ENCODE results near the gene UXS1.
"Not testable (repeated sequence)": the region's sequence is repeated elsewhere in the genome, so short reads cannot be mapped to it uniquely, and the experiment has no call there.

UXS1 gene

GRCh38 chr2:106159866-106160785 is 34.0 kb downstream of the UXS1 start:
- DNase-seq, result no peak

DNA sequence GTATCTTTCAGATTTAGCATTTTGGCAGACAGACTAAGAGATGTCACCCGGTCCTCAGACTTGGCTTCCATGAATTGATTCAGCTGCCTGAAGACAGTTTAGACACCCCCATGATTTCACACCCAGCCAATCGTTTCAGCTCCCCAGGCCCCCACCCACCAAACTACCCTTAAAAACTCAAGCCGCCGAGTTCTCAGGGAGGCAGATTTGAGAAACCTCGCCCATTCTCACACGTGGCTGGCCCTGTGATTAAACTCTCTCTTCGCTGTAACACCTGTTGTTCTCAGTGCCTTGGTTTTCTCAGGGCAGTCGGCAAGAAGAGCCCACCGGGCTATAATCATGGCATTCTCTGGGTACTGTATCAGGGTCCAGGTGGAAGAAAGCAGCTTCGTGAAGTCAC is 35.2 kb downstream of the UXS1 start:
- no peak for DNase-seq

DNA sequence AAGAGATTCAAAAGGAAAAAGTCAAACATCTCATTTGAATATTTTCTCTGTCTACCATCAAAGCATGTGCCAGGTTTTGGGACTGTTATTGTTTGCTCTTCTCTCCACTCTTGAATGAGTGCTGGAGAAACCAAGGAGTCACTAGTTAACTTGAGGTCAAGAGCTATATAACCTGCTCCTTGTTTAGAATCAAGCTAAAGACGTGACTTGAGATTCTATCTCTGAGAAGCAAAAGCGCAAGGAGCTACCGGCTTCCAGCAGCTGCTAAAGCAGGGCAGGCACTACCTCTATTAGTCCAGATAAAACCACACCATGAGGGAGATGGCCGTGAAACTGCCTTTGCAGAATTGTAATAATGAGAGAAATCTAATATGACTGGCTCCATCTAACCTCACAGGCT is 36.0 kb downstream of the UXS1 start:
- DNase-seq, result no peak

DNA sequence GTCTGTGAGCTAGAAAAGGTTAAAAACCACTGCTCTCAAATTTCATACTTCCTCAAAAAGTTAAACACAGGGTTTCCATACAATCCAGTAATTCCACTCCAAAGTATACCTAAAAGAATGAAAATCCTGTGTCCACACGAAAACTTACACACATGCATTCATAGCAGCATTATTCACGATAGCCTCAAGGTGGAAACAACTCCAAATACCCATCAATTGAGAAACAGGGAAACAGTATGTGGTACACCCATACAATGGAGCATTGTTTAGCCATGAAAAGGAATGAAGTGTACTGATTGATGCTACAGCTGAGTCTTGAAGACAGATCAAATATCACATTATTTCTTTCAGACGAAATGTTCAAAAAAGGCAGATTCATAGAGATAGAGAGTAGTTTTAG is 36.7 kb downstream of the UXS1 start:
- DNase-seq, result no peak

DNA sequence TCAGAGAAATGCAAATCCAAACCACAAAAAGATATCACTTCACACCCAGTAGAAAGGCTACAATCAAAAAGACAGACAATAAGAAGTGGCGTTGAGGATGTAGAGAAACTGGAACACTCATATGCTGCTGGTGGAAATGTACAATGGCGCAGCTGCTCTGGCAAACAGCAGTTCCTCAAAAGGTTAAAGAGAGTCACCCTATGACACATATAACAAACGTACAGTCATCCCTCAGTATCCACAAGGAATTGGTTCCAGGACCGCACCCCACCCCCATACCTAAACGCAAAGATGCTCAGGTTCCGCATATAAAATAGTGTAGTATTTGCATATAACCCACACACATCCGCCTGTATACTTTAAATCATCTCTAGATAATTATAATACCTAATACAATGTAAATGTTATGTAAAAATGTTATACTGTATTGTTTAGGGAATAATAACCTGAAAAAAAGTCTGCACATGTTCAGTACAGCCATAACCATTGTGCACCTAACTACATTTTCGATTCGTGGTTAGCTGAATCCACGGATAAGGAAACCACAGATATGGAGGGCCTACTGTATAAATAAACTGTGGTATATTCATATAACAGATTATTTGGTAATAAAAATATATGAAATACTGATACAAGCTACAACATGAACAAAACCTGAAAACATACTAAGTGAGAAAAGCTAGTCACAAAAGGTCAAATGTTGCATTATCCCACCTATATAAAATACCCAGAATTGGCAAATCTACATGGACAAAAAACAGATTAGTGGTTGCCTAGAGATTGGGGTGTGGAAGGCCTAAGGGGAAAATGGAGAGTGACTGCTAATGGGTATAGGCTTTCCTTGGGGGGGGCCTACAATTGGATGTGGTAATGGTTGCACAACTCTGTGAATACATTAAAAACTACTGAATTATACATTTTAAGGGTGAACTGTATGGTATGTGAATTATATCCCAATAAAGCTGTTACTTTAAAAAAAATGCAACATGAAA is 37.5 kb downstream of the UXS1 start:
- DNase-seq, result peak; percentile 20

DNA sequence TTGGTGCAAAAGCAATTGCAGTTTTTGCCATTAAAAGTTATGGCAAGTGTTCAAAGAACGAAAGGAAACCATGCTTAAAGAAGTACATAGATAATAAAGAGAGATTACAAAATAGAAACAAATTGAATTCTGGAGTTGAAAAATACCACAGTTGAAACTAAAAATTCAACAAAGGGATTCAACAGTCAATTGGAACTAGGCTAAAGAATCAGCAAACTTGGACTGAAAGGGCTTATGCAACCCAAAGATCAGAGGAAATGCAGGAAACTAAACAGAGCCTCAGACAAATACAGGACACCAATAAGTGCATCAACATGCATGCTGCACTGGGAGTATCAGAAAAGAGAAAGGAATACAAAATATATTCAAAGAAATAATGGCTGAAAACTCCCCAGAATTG is 40.3 kb downstream of the UXS1 start:
- no peak for DNase-seq

DNA sequence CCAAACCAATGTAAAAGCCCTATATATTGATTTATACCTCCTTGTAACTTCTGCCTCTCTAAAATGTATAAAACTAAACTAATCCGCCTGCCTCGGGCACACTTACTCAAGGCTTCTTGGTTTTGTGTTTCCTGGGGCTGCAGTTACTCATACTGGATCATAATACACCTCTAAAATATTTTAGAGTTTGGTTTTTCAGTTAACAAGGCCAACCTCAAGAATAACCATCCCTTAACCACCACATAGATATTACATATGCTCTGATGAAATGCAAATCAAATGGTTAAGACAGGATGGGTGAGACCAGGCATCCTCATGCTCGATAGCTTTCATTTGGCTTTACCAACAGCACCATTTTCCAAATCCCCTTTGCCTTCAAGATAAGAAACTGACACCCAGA is 46.4 kb downstream of the UXS1 start:
- no peak for DNase-seq

DNA sequence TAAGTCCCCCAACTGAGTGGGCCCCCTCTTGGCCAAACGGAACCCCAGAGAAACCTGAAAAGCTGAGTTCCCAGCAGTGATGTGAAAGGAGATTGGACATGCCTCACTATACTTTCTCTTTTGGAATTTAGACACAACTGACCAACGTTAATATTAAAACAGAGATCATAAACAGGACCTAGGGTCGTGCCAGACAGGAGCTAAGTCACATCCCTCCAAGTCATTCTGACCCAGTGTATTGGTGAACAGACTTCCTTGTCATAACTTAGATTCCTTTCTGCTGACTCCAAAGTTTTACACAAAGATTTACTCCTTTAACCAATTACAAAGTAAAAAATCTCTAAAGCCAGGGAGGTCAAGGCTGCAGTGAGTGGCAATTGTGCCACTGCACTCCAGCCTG is 46.9 kb downstream of the UXS1 start:
- DNase-seq, result no peak

GRCh38 chr2:106144621-106145331 is 49.3 kb downstream of the UXS1 start:
- DNase-seq, result no peak

- DNase-seq, result no peak
Observed at GRCh38 chr2:106143495-106144215, 50.4 kb downstream of the UXS1 start.

- DNase-seq, result no peak
Observed at GRCh38 chr2:106142683-106143082, 51.4 kb downstream of the UXS1 start.

DNA sequence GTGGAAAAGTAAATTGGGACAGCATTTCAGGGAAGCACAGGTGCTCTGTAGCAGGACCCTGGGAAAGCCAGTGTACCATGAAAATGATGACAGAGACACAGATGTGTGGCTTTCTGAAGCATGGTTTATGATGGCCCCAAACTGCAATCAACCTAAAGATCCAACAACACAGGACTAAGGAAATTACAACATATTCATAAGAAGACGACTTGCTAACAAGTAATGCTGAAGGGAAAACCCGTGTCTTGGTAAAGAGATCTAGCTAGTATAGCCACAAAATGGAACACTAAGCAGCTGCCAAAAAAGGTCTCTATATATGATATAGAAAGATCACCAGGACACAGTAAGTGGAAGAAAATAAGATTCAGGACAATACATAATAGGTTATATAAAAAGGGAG is 53.2 kb downstream of the UXS1 start:
- no peak for DNase-seq

GRCh38 chr2:106140113-106140512 is 54.0 kb downstream of the UXS1 start:
- no peak for DNase-seq

- no peak for DNase-seq
Observed at GRCh38 chr2:106139238-106139935, 54.7 kb downstream of the UXS1 start.

- DNase-seq, result no peak
Observed at GRCh38 chr2:106138543-106139237, 55.4 kb downstream of the UXS1 start.

DNA sequence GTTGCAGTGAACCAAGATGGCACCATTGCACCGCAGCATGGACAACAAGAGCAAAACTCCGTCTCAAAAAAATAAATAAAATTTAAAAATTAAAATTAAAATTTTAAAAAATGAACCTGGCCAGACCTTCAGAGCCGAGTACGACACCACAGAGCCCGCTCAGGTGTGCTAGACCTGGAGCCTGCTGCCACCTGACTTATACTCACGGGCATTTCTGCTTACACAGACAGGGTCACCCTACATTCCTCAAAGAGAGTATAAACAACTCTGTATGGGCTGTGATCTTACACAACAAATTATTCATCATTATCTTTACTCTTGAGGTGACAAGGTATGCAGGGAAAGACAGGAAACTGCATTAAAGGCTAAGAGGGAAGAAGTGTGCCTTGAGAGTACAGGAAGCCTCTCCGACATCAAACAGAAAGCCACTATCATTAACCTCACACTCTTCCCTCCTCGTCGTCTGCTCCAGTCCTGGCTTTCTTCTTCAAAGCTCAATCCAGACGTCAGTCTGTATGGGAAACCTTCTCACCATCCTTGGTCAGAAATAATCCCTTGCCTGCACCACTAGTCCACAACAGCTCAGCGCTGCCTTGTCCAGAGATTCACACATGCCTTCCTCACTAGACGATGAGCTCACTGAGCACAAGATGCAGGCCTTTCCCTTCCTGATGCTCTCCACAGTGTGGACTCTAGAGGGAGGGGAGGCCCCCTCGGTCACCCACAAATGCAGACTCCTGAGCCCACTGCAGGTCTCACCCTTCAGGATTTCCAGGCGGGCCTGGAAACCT is 56.2 kb downstream of the UXS1 start:
- DNase-seq, result no peak

- DNase-seq, result not testable (repeated sequence)
Observed at GRCh38 chr2:106131192-106131591, 62.9 kb downstream of the UXS1 start.

GRCh38 chr2:106130251-106130998 is 63.7 kb downstream of the UXS1 start:
- no peak for DNase-seq

DNA sequence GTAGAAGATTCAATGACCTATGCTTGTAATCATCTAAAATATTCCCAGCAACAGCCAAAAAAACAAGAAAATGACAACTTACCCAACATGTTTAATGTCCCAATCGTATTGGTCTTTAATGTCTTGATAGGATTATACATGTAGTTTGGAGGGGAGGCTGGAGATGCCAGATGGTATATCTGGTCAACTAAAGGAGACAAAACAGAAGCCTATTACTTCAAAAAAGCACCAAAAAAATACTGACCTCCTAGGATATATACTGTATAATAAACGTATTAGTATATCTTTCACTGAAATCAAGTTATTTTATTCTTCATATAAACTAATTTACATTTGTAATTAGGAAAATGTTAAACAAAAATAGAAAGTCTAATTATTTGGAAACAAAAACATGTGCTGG is 64.5 kb downstream of the UXS1 start:
- no peak for DNase-seq
